Spinal cord (tissue), 10 donors: ENCODE results near the gene LPCAT3. TPM values are rescaled to one million over a fixed set of nuclear protein-coding genes. Genes with fewer than 3 reads are reported as not detected.
A peak's percentile ranks its signal among the peaks of the same experiment; 100 is the strongest.

Experiments
- DNase-seq, 6 donors: peaks; one replicate each; pipeline versions ENCODE4 v3.0.0 to v3.0.0-alpha.2; 2013 to 2015; ENCODE audit warnings: low spot score in 6 of 6, low read depth in 4 of 6
- H3K27ac ChIP-seq: one replicate; pipeline ENCODE4 v1.5.1; 2013; ENCODE audit warnings: low read depth, low read length, control low read depth
- H3K27me3 ChIP-seq: one replicate; pipeline ENCODE4 v1.6.1; 2013; ENCODE audit warnings: low read length; ENCODE audit not compliant: control insufficient read depth, insufficient read depth
- H3K36me3 ChIP-seq: one replicate; pipeline ENCODE4 v1.6.1; 2013; ENCODE audit warnings: low read length; ENCODE audit not compliant: control insufficient read depth, insufficient read depth
- H3K4me1 ChIP-seq: one replicate; pipeline ENCODE4 v1.6.1; 2013; ENCODE audit warnings: low read length; ENCODE audit not compliant: control insufficient read depth, insufficient read depth
- H3K4me3 ChIP-seq: one replicate; pipeline ENCODE4 v1.5.1; 2013; ENCODE audit warnings: low read depth, low read length, control low read depth
- H3K9me3 ChIP-seq: one replicate; pipeline ENCODE4 v1.6.1; 2013; ENCODE audit warnings: low read length; ENCODE audit not compliant: control insufficient read depth, insufficient read depth
- WGBS: methylation state at CpG from one replicate; pipeline ENCODE4 v1.1.5; 2013; ENCODE audit warnings: missing lambda C conversion rate; ENCODE audit not compliant: insufficient coverage; 5-methylcytosine and 5-hydroxymethylcytosine counted together
- polyA plus RNA-seq, 2 donors: library from polyadenylated mRNA; unstranded; fragments of 120-200 nt; gene quantifications; one replicate each; pipeline ENCODE4 v1.2.1, GENCODE V29; 2013; ENCODE audit not compliant: insufficient read length in 2 of 2
- total RNA-seq, 2 donors: library from RNA; depleted of rRNA in 1 of 2; stranded (reverse); fragments of 120-200 nt in 1 of 2; fragments of >200 nt in 1 of 2; gene quantifications; one replicate each; pipeline versions ENCODE4 v1.2.3 to v1.2.4, GENCODE V29; 2013 to 2014
- donor health status: healthy.

LPCAT3 gene
- total and polyA plus RNA-seq, 4 donors: 12.7 to 42.3 (median 28.0) TPM

DNA sequence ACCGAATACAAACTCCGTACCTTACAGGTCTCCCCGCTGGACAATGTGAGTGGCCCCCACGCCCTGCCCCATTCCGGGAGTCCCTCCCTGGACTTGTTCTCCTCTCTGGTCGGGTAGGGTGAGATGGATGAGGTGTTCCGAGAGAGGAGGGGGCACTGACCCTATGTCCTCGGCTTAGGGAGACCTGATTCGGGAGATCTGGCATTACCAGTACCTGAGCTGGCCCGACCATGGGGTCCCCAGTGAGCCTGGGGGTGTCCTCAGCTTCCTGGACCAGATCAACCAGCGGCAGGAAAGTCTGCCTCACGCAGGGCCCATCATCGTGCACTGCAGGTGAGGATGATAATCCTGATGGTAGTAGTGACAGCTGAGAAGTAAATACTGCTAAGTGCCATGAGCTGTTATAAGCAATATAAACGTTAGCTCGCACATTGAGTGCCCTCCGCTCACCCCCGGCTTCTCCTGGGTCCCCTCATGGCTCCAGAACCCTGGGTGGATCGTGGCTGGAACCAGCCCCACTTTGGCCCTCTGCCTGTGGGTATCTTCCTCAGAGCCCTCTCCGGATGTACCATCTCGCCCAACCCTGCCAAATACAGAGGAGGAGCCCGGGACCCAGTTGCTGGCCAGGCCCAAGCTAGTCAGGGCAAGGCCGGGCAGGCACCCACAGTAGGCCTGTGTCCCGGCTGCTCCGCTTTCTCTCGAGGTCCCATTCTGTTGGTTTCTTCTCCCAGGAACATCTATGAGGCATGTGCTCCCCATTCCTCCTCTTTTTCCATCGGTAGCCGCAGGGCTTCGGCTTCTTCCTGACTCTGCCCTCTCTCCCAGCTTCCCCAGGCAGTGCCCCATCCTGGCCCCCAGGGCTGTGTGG, 60.3 kb downstream of the LPCAT3 start:
- H3K4me3 ChIP-seq: no peak overlapping the region
- H3K9me3 ChIP-seq: no peaks in the 10 kb centered on the region
- H3K4me1 ChIP-seq: peaks cover 55% of the 10 kb centered on the region
- H3K27me3 ChIP-seq: no peaks in the 10 kb centered on the region
- no peak overlapping the region for H3K27ac ChIP-seq
- peaks cover 12% of the 10 kb centered on the region for H3K36me3 ChIP-seq
- no peak for DNase-seq
- WGBS: 84% methylated on average over 23 of the region's 28 CpGs

DNA sequence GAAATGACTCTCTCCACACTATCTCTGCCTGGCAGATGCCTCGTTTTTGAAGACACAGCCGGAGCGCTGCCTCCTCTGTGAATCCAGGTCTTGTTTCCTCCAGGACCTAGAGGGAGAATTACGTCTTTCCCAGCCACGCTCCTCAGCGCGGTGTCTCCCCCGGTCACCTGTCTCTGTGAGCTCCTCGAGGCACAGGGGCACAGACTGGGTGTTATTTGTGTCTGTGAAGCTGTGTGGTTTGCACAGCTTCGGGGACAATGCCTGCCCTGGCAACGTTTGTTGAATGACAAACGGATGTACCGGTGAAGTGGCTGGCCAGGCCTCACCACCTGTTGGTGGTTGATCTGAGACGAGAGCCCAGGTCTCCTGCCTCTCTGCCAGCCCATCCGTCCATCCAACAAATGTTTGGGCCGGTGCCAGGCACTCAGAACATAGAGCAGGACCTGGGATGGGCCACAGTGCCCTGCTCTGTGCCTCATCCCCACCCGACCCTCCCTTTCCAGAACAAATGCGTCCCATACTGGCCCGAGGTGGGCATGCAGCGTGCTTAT, 61.0 kb downstream of the LPCAT3 start:
- peaks cover 13% of the 10 kb centered on the region for H3K36me3 ChIP-seq
- H3K9me3 ChIP-seq: no peaks in the 10 kb centered on the region
- H3K4me1 ChIP-seq: peaks cover 55% of the 10 kb centered on the region
- WGBS: 88% methylated on average over 20 of the region's 20 CpGs
- H3K4me3 ChIP-seq: no peak overlapping the region
- no peaks in the 10 kb centered on the region for H3K27me3 ChIP-seq
- no peak overlapping the region for H3K27ac ChIP-seq
- no peak for DNase-seq

DNA sequence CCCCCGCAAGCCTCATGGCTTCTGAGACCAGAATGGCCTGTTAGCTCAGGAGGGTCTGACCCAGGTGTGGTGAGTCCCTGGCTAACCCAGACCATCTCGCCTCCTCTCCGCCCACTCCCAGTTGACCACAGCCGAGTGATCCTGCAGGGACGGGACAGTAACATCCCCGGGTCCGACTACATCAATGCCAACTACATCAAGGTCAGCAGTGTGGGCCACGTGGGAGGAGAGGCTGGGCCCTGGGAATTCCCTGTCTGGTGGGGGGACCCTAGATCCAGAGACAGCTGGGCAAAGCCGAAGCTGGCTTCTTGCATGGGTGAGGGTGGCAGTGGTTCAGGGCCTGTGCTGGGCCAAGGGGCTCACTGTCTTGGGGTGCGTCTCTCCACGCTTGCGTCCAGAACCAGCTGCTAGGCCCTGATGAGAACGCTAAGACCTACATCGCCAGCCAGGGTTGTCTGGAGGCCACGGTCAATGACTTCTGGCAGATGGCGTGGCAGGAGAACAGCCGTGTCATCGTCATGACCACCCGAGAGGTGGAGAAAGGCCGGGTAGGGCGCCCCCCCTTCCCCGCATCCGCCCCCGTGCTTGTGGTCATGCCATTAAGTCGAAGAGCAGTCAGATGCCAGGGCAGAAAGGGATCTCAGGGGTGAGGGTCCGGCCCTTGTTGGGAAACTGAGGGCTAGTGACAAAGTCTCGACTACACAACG, 62.1 kb downstream of the LPCAT3 start:
- Histone ChIP-seq H3K27me3 (no peaks in the 10 kb centered on the region), H3K4me3 (no peak overlapping the region), H3K36me3 (peaks cover 16% of the 10 kb centered on the region), H3K27ac (no peak overlapping the region), H3K9me3 (no peaks in the 10 kb centered on the region), H3K4me1 (peaks cover 45% of the 10 kb centered on the region)
- DNase-seq: no peak
- 81% methylated on average over 24 of the region's 28 CpGs for WGBS

DNA sequence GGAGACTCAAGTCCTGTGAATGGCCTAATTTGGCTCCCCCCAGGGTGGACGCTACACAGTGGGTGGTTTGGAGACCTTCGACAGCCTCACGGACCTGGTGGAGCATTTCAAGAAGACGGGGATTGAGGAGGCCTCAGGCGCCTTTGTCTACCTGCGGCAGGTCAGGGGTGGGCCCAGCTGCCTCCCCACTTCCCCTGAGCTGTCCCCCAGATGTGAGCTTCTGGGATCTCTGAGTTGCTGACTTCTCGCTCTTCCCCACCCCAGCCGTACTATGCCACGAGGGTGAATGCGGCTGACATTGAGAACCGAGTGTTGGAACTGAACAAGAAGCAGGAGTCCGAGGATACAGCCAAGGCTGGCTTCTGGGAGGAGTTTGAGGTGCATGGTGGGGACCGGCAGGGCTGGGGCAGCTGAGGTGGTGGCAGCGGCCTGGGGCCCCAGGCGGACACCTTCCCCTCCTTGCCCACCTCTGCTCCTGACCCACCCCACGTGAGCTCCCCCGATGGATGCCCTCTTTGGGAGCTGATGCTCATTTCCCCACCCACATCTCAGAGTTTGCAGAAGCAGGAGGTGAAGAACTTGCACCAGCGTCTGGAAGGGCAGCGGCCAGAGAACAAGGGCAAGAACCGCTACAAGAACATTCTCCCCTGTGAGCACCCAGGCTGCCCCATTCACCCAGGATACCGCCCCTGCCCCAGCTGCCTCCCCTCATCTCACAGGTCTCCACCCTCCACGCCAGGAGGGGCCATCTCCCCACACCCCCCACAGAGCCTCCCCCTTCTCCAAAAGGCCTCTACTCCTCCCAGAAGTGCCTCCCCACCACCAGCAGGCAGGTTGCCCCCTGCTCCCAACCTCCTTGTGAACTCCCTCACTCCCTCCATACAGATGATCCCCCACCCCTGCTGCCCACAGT, 62.9 kb downstream of the LPCAT3 start:
- Histone ChIP-seq H3K4me1 (peaks cover 37% of the 10 kb centered on the region), H3K36me3 (peaks cover 16% of the 10 kb centered on the region), H3K4me3 (no peak overlapping the region), H3K9me3 (no peaks in the 10 kb centered on the region), H3K27me3 (no peaks in the 10 kb centered on the region), H3K27ac (no peak overlapping the region)
- no peak for DNase-seq
- WGBS: 85% methylated on average over 20 of the region's 22 CpGs

DNA sequence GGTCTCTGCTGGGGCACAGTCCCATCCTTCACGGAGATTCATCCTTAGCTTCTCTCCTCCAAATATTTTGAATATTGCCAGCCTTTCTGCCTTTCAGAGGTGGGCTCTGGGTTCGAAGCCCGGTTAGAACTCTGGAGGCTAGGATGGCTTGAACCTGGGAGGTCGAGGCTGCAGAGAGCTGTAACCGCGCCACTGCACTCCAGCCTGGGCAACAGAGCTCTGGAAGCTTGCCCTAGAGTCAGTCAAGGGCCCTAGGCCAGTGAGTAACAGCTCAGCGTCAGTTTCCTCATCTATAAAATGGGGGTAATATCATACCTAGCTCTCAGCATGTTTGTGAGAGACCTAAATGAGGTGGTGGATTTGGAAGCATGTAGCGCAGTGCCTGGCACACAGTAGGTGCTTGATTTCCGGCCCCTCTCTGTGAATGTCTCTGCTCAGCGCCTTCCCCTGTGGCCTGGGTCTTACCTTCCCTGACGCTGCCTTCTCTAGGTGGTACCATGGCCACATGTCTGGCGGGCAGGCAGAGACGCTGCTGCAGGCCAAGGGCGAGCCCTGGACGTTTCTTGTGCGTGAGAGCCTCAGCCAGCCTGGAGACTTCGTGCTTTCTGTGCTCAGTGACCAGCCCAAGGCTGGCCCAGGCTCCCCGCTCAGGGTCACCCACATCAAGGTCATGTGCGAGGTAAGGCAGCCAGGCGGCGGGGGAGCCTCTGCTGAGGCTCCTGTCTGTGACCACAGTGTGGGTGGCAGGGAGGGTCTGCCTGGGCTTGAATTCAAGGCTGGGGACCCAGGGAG, 63.8 kb downstream of the LPCAT3 start:
- WGBS: 87% methylated on average over 21 of the region's 21 CpGs
- H3K4me1 ChIP-seq: peaks cover 30% of the 10 kb centered on the region

DNA sequence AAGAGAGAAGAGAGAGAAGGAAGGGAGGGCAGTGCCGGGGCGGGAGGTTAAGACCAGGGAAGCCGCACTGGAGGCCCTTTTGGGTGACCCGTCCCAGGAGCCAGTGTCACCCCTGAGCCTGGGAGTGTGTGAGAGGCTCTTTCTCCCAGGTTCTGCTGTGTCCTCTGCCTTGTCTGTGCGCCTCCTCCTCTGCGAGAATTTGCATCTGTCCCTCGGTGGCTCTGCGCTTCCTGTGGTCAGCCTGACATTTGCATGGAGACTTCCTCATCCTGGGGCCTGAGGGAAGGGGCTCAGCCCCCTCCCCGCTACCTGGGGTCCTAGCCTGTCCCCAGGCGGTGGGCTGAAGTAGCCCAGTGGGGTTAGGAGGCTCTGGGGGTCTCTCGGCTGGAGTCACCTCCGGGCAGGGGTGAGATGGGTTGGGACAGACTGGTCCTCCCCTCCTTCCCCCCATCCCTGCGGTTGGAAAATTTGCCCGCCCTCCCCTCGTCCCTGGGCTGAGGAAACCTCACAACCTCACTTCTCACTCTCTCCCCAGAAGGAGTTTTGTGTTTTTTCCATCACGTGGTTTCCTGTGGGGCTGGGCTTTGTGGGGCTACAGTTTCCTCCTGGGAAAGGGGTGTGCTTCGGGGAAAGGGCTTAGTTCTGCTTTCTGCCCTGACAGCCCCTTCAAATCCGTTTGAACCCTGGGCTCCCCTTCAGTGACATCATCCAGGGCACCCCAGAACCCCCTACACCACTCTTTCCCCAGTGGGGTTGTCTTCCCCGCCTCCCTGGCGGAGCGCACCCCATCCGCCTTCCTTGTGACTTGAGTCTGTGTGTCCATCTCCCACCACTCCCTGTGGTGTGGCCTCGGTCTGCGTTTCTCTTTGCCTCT, 64.6 kb downstream of the LPCAT3 start:
- H3K27me3 ChIP-seq: no peaks in the 10 kb centered on the region
- WGBS: 69% methylated on average over 17 of the region's 24 CpGs
- H3K27ac ChIP-seq: peak overlapping the region; percentile 40
- no peak overlapping the region for H3K4me3 ChIP-seq
- peak in 1 of 6 donors; percentile 65 for DNase-seq
- no peaks in the 10 kb centered on the region for H3K9me3 ChIP-seq
- H3K36me3 ChIP-seq: peaks cover 16% of the 10 kb centered on the region
- peaks cover 23% of the 10 kb centered on the region for H3K4me1 ChIP-seq

More for the DNA sequence above, 63.8 kb downstream of the LPCAT3 start:
- Histone ChIP-seq H3K36me3 (peaks cover 16% of the 10 kb centered on the region), H3K9me3 (no peaks in the 10 kb centered on the region), H3K4me3 (no peak overlapping the region), H3K27me3 (no peaks in the 10 kb centered on the region), H3K27ac (peak overlapping the region; percentile 40)
- DNase-seq: no peak

DNA sequence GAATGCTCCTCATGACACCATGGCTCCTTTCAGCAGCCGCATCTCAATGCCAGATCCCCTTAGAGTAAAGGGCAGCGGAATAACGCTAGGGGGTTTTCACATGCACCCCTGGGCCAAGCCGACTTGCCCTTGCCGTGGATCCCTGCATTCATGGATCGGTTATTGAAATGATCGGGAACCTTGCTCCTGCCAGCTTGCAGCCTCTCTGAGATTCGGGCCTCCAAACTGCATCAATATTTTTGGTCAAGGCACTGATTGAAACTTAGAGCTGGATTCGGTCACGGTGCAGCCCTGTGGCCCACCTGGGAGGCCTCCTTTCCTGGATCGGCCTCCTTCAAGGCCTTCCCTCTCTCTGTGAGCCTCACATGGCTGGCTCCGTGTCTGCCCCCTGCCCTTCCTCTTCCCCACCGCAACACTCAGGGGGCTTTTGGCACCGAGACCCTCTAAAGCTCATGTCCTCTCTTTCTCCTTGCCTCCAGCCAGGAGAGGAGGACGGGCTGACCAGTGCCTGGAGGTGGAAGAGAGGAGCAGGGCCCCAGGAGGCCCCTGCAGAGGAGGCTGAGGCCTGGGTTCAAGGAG, 65.3 kb downstream of the LPCAT3 start:
- 90% methylated on average over 12 of the region's 15 CpGs for WGBS

More for the DNA sequence above, 65.3 kb downstream of the LPCAT3 start:
- Histone ChIP-seq H3K9me3 (no peaks in the 10 kb centered on the region), H3K4me1 (peaks cover 16% of the 10 kb centered on the region), H3K27ac (peak overlapping the region; percentile 8), H3K27me3 (no peaks in the 10 kb centered on the region), H3K36me3 (peaks cover 16% of the 10 kb centered on the region), H3K4me3 (no peak overlapping the region)
- no peak for DNase-seq
